NCI-H748 (cell line): Measurements from ENCODE around the gene GALE.
A peak's percentile ranks its signal among the peaks of the same experiment; 100 is the strongest.
"Not testable (repeated sequence)": the region's sequence is repeated elsewhere in the genome, so short reads cannot be mapped to it uniquely, and the experiment has no call there.

ENCODE experiments used
- DNase-seq: peaks from one replicate; lab custom pipeline; 2025; ENCODE audit not compliant: unreplicated experiment; lab: John Stamatoyannopoulos, UW

The GALE gene

GRCh38 chr1:23810818-23811540, 10.4 kb upstream of the GALE start:
- peak; percentile 15 for DNase-seq

GRCh38 chr1:23809751-23810171, 9.2 kb upstream of the GALE start:
- DNase-seq, result peak; percentile 56

- no peak for DNase-seq
Observed at GRCh38 chr1:23807453-23807852, 6.9 kb upstream of the GALE start.

DNA sequence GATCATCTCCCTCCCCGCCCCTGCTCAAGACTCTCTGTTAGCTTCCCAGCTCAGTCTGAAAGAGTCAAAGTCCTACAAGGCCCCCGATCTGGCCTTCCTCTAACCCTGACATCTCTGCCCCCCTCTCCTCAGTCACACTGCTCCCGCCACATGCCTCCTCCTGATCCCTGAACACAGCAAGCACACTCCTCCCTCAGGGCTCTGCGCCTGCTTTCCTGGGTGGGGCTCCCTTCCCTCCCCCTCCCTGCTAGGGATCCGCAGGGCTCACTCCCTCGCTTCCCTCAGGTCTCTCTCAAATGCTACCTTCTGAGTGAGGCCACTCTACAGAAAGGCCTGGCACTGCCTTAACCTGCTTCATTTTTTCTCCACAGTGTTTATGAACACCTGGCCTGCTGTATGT, 5.7 kb upstream of the GALE start:
- DNase-seq, result no peak

DNA sequence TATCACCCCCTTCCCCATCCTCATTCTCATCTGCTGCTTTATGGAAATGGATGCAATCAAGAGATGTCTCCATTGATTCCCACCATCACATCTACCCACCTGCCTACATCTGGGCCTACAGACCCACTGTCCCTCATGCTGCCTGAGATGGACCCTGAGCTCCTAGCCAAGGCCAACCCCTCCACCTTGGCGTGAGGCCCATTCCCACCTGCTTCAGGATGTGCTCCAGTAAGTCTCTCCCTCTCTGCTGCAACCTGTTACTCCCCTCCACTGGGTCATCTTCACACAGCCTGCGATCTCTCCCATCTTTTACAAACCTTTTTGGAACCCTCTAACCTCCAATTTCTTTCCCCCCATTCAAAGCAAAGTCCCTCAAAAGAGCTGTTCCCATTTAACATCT, 4.5 kb upstream of the GALE start:
- no peak for DNase-seq

DNA sequence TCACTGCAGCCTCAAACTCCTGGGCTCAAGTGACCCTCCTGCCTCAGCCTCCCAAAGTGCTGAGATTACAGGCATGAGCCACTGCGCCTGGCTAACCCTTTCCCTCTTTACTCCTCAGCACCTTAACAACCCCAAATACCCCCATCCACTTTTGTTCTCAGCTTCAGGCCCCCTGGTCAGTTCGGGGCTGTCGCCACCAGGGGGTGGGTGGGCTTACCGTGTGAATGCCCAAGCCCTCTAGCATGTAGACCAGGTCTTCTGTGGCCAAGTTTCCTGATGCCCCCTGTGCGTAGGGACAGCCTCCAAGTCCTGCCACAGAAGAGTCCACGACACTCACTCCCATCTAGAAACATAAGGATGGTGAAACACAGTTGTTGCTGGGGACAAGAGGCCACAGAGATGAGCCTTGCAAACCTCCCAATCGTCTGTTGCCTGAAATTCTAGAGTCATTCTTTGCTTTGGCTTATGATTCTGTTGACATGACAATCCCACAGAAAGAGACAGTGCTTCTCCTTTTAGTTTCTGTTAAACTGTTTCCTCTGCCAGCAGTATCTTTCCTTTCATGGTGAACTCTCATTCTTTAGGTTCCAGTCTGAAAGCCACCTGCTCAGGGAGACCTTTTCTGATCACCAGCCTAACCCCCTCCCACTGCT, 3.8 kb upstream of the GALE start:
- no peak for DNase-seq

DNA sequence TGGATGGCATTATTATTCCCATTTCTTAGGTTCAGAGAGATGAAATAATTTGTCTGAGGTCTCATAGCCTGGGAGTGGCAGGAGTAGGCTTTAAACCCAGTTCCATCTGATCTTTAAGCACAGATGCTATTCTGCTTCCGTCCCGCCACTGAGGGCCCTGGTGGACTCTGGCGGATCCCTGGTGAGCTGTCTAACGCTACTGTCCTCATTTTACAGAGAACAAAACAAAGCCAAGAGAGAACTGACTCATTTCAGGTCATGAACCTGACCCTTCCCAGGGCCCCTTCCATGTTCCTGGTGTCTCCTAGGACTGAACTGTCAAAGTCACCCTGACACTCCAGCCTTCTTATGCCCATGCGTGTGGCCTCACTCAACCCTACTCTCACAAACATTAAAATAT, 3.1 kb upstream of the GALE start:
- DNase-seq, result no peak

DNA sequence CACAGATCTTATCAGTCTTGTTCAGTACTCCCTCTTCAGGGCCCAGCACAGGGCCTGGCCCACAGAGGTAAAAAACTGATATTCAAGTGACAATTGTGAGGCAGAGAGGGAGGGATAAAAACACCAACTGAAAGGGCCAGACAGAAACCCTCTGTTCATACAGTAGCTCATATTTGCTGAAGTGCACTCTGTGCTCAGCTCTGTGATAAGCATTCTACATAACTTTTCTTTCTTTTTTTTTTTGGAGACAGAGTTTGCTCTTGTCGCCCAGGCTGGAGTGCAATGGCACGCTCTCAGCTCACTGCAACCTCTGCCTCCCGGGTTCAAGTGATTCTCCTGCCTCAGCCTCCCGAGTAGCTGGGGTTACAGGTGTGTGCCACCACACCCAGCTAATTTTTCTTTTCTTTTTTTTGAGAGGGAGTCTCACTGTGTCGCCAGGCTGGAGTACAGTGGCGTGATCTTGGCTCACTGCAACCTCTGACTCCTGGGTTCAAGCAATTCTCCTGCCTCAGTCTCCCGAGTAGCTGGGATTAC, 2.3 kb upstream of the GALE start:
- not testable (repeated sequence) for DNase-seq

DNA sequence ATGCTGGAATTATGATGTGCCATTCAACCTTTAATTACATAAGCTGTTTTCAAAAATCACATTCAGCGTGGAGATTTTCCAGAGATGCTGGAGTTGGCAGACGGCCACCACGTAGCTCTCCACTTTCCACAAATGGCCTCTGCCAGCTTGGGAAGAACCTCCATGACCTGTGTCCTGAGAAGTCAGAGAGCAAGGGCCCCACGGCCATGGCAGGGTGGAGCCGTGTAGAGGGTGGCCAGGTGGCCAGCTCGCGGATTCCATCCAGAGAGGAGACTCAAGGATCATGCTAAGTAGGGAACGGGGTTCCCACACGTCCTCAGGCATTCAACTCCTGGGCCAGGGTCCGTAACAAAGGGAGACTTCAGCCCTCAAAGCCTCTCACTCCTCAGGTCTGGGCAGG, 1.3 kb upstream of the GALE start:
- DNase-seq, result peak; percentile 15

- DNase-seq, result peak; percentile 53
Observed at GRCh38 chr1:23801338-23801748, 789 bp upstream of the GALE start.

DNA sequence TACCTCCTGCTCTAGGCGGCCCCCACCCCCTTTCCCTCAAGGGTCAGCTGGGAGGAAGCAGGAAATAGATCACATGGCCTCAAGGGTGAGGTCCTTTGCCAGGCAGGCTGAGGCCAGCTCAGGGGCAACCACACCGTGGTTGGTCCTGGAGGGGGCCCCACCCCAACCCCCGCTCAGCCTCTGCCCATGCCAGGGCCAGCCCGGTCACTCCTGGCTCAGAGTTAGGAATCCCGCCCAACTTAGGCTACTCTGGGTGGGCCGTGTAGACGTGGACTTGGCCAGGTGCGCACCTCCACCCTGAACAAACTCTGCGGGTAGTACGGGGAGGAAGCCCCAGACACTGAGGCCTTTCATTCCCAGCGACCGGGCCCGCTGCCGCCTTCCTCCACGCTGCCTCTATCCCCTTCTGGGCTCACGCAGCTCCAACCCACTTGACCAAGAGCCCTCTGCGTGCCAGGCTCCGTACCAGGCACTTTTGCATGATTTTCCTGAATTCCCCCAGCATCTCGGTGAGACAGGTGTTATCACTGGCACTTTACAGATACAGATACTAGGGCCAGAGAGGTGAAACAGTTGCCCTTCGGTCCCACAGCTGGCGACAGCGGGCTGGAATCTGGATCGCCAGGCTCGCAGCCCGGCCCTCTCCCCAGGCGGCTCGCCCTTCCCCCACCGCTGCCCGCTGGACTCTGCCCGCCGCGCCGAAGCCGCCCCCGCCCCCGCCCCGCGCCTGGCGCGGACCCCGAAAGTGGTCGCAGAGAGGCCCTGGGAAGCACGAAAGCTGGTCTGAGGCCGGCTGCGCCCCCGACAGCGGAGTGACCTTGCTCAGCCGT, 769 bp downstream of the GALE start:
- peak; percentile 40 for DNase-seq

DNA sequence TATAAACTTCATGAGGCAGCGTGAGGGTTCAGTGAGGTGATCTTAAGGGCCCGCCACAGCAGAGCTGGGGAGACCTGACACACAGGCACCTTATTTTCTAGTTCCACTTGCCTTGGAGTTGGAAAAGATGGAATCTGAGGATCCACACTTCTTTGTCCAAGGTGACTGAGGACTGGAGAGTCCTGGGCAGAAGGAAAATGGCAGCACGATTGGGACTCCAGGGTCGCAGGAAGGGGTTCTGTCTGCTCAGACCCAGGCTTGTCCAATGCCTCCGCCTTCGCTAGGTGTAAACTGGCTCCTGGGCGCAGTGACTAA, 1.3 kb downstream of the GALE start:
- DNase-seq, result no peak

- no peak for DNase-seq
Observed at GRCh38 chr1:23798662-23799142, 1.9 kb downstream of the GALE start.

DNA sequence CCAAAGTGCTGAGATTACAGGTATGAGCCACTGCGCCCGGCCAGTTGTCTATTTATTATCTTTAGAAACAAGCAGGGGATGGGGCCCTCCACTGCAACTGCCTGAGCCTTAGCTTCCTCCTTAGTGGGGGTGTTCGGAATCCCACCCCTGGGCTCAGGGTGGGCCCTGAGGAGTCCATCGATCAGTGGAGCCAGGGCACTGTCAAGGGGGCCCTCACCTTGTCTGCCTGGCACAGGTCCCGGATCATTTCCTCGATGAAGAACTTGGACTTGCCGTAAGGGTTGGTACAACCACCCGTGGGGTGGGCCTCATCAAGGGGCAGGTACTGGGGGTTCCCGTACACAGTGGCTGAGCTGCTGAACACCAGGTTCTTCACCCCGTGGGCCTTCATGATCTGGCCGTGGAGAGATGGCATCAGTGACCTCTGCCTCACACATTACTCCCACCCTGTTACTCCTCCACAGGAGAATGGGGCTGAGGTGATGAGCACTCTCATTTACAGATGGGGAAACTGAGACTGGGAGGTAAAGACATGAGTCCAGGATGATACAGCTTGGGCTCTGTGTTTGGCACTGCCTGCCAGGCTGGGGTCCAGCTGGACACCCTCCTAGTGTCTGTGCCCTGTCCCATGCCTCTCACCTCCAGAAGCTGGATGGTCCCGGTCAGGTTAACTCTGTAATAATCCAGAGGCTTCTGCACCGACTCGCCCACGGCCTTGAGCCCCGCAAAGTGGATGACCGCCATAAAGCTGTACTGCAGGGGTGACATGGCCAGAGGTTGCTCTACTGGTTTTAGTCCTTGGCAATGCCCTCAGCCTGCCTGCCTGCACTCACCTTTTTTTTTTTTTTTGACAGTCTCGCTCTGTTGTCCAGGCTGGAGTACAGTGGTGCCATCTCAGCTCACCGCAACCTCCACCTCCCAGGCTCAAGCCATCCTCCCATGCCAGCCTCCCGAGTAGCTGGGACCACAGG, 2.8 kb downstream of the GALE start:
- no peak for DNase-seq

DNA sequence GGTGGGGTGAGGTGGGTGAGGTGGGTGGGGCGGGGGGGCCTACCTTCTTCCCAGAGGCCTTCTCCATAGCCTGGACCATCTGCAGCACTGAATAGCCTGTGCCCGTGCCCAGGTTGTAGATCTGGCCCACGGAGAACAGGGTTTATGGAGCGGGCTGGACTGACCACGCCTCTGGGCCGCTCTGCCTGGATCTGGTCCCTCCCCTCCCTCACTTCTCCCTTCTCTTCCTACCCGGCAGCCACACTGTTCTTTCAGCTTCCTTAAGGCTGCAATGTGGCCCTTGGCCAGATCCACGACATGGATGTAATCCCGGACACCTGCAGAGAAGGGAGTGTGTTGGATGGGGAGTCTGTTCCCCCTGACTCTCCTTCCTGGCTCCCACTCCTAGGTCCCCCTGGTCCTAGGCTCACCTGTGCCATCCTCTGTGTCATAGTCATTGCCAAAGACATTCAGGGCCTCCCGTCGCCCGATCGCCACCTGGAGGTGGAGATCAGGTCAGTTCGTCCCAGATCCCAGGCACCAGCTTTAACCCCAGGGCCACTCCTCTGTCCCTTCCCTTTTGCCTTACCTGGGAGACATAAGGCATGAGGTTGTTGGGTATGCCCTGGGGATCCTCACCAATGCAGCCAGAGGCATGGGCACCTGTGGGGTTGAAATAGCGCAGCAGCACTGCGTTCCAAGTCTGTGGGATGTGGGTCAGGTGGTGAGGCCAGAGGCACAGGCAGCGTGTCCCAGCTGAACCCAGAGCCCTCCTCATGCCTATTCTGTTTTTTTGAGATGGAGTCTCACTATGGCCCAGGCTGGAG, 3.9 kb downstream of the GALE start:
- no peak for DNase-seq

- DNase-seq, result no peak
Observed at GRCh38 chr1:23795676-23796465, 4.7 kb downstream of the GALE start.

- DNase-seq, result not testable (repeated sequence)
Observed at GRCh38 chr1:23794732-23795182, 5.8 kb downstream of the GALE start.

DNA sequence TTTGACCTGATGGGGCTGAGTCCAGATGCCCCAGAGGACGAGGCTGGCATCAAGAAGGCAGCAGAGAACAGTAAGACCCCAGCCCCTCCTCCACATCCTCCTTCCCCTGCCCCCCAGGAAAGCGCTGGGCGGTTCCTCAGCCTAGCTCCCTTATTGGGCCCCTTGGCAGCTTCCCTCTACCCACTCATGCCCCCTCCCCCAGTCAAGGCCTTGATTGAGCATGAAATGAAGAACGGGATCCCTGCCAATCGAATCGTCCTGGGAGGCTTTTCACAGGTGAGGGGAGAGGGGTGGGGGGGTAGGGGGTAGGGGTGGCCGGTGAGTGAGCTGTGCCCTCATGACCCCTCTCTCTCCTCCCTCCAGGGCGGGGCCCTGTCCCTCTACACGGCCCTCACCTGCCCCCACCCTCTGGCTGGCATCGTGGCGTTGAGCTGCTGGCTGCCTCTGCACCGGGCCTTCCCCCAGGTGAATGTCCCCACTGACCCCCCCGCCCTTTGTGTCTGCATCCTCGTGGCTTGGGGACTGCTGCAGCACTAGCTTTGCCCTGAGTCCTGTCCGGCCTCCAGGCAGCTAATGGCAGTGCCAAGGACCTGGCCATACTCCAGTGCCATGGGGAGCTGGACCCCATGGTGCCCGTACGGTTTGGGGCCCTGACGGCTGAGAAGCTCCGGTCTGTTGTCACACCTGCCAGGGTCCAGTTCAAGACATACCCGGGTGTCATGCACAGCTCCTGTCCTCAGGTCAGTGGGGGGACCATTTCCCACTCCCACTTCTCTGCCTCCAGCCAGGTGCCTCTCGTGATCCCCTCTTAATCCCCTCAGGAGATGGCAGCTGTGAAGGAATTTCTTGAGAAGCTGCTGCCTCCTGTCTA, 6.5 kb downstream of the GALE start:
- no peak for DNase-seq
